ENCODE measurements around the gene GJB5. TPM values are rescaled to one million over a fixed set of nuclear protein-coding genes. Genes with fewer than 3 reads are reported as not detected.

Gene GJB5
- total RNA-seq: not detected
- long read RNA-seq: 0 reads

DNA sequence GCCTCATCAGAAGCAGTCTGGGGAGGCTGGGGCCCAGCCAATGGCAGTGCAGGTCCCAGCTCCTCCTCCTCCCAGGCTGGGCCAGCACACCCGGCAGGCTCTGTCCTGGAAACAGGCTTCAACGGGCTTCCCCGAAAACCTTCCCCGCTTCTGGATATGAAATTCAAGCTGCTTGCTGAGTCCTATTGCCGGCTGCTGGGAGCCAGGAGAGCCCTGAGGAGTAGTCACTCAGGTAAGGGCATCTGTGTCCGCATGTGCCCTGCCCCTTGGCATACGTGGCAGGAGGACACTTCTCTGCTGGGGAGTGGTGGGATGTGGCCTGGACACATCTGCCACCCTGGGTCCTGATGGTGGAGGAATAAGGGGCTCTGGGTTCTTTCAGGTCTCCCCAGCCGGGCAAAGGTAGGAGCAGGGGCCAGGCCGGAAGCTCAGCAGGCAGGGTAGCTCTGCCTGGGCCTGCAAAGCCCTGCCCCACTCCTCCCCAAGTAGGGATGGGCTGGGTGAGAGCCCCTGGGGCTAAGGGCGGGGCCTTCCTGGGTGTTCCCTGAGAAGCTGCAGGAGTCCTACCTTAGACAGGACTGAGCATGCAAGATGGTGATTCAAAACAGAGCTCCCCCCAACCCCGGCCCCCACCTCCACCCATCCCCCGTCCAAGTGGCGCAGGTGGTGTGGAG, at the start of gene GJB5:
TSS of gene GJB5 (plus strand) at position 84 of the 674 bp plus-strand sequence. CDS start 2,284 bp downstream, outside the sequence.
- DNase-seq: no peak

GRCh38 chr1:34705077-34705476, 49.8 kb upstream of the GJB5 start:
- ATAC-seq (no peak), DNase-seq (no peak)
- intact Hi-C loops (cut with DNase I): no loop called here
- TF ChIP-seq, protein P1, sequence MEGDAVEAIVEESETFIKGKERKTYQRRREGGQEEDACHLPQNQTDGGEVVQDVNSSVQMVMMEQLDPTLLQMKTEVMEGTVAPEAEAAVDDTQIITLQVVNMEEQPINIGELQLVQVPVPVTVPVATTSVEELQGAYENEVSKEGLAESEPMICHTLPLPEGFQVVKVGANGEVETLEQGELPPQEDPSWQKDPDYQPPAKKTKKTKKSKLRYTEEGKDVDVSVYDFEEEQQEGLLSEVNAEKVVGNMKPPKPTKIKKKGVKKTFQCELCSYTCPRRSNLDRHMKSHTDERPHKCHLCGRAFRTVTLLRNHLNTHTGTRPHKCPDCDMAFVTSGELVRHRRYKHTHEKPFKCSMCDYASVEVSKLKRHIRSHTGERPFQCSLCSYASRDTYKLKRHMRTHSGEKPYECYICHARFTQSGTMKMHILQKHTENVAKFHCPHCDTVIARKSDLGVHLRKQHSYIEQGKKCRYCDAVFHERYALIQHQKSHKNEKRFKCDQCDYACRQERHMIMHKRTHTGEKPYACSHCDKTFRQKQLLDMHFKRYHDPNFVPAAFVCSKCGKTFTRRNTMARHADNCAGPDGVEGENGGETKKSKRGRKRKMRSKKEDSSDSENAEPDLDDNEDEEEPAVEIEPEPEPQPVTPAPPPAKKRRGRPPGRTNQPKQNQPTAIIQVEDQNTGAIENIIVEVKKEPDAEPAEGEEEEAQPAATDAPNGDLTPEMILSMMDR (IDR thresholded peaks at IDR 0.05): no peak
- Histone ChIP-seq H3K27ac (no peak overlapping the region), H3K27me3 (ENCODE audit: low read depth) (no peaks in the 10 kb centered on the region), H3K36me3 (no peaks in the 10 kb centered on the region), H3K4me1 (no peaks in the 10 kb centered on the region), H3K4me3 (no peak overlapping the region), H3K9me3 (no peaks in the 10 kb centered on the region)

More for the DNA sequence above, at the start of gene GJB5:
- ATAC-seq: peak in 1 of 2 donors; percentile 34
- H3K4me1 ChIP-seq: no peaks in the 10 kb centered on the region
- intact Hi-C loops (cut with DNase I): no loop called here
- no peak within 1 kb of the TSS for H3K4me3 ChIP-seq
- TF ChIP-seq, protein P1 (IDR thresholded peaks at IDR 0.05): no peak
- no peaks in the 10 kb centered on the region for H3K27me3 ChIP-seq (ENCODE audit: low read depth)
- H3K36me3 ChIP-seq: no peaks in the 10 kb centered on the region
- no peaks in the 10 kb centered on the region for H3K9me3 ChIP-seq
- no peak within 1 kb of the TSS for H3K27ac ChIP-seq

DNA sequence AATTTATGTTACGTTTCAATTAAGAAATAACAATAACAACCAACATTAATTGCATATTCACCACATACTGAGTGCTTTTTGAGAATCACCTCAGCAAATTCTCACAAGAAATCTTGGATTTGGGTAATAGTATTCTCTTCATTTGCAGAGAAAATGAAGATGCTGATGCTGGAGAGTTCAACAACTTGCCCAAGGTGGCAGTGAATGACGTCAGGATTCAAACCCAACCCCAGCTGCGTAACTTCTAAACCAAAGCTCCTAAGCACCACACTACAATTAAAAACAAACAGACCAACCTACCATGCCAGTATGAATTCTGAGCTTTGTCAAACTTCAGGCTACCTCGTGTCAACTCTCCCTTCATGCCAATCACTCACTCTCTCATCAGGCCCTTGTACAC, 46.7 kb upstream of the GJB5 start:
- no peaks in the 10 kb centered on the region for H3K27me3 ChIP-seq (ENCODE audit: low read depth)
- intact Hi-C loops (cut with DNase I): no loop called here

GRCh38 chr1:34709547-34709946, 45.3 kb upstream of the GJB5 start:
- TF ChIP-seq, protein P1 (IDR thresholded peaks at IDR 0.05): no peak
- Histone ChIP-seq H3K9me3 (no peaks in the 10 kb centered on the region), H3K27me3 (ENCODE audit: low read depth) (no peaks in the 10 kb centered on the region), H3K27ac (no peak overlapping the region), H3K4me3 (no peak overlapping the region), H3K4me1 (no peaks in the 10 kb centered on the region), H3K36me3 (no peaks in the 10 kb centered on the region)
- intact Hi-C loops (cut with DNase I): no loop called here
- ATAC-seq: no peak
- no peak for DNase-seq

More for the DNA sequence above, 46.7 kb upstream of the GJB5 start:
- TF ChIP-seq, protein P1 (IDR thresholded peaks at IDR 0.05): no peak
- Histone ChIP-seq H3K36me3 (no peaks in the 10 kb centered on the region), H3K4me1 (no peaks in the 10 kb centered on the region), H3K27ac (no peak overlapping the region), H3K9me3 (no peaks in the 10 kb centered on the region), H3K4me3 (no peak overlapping the region)
- no peak for DNase-seq
- ATAC-seq: no peak

DNA sequence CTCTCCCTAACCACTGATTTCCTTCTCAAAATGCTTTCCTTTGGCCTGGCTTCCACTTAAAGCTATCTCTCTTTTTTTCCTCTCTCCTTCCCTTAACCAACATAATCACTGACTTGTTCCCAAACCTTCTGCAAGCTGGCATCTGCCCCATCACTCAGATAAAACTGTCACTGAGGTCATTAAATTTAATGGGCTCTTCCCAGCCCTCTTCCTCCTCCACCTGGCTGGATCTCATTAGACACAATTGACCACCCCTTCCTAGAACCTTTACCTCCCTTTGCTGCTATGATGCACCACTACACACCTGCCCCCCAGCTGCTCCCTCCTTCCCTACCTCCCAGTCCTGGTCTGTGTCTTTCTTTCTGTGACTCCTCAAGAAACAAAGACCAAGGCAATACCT, 44.0 kb upstream of the GJB5 start:
- Histone ChIP-seq H3K4me3 (no peak overlapping the region), H3K27me3 (ENCODE audit: low read depth) (no peaks in the 10 kb centered on the region), H3K27ac (no peak overlapping the region), H3K9me3 (no peaks in the 10 kb centered on the region), H3K36me3 (no peaks in the 10 kb centered on the region), H3K4me1 (no peaks in the 10 kb centered on the region)
- ATAC-seq (no peak), DNase-seq (no peak)
- intact Hi-C loops (cut with DNase I): no loop called here
- TF ChIP-seq, protein P1 (IDR thresholded peaks at IDR 0.05): no peak
